Suppressor macrophage (primary cell): ENCODE results near the gene DHRS9.
"Not testable (repeated sequence)": the region's sequence is repeated elsewhere in the genome, so short reads cannot be mapped to it uniquely, and the experiment has no call there.

ENCODE experiments used
- DNase-seq, 4 experiments: peaks; one replicate each; pipeline ENCODE4 v3.0.0-alpha.2; 2020 to 2022

DHRS9 gene

DNA sequence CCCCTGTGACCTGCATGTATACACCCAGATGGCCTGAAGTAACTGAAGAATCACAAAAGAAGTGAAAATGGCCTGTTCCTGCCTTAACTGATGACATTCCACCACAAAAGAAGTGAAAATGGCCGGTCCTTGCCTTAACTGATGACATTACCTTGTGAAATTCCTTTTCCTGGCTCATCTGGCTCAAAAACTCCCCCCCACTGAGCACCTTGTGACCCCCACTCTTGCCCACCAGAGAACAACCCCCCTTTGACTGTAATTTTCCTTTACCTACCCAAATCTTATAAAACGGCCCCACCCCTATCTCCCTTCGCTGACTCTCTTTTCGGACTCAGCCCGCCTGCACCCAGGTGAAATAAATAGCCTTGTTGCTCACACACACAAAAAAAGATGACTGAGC lies 67.1 kb downstream of the DHRS9 start:
- DNase-seq: not testable (repeated sequence)

DNA sequence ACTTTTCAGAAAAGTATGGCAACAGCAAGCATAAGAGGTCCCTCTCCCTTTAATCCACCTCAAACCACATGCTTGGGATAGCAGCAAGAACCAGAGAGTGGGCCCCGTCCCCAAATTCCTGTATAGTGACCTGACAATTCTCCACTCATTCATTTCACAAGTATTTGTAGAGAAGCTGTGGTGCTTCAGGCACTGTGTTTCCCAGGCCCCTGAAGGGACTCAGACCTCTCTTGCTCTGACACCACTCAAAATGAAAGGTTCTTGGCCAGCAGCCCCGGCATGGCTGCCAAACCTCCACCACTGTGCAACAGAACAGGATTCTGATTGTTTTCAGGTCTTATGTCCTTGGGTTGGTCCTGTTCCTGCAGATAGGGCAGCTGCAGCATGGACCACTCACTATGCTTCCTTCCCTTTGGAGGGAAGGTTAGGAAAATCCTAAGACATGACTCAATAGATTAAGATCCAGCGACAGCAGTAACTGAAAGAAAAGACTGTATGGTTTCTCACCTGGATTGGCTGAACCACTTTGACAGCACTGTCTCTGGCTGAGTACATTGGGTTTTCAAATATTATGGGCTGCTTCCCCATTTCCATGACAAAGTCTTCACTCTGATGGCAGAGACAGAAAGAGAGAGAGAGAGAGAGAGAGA lies 67.6 kb downstream of the DHRS9 start:
- no peak for DNase-seq

DNA sequence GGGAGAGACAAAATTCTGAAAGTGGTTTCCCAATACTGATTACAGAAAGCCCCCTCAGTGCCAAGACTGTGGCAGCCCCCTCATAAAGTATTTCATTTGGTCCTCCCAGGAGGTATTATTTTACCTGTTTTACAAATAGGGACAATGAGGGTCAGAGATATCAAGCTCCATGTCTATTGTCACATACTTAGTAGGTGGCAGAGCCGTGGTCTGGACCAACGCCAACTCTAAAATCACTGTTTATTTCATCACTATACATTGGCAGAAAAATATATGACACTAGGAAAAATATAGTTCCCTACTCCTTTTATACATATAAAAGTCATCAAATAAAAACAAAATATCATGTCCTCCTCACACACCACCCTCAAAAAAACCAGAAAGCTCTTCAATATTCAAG lies 68.6 kb downstream of the DHRS9 start:
- peak in 1 of 4 experiments; percentile 33 for DNase-seq

DNA sequence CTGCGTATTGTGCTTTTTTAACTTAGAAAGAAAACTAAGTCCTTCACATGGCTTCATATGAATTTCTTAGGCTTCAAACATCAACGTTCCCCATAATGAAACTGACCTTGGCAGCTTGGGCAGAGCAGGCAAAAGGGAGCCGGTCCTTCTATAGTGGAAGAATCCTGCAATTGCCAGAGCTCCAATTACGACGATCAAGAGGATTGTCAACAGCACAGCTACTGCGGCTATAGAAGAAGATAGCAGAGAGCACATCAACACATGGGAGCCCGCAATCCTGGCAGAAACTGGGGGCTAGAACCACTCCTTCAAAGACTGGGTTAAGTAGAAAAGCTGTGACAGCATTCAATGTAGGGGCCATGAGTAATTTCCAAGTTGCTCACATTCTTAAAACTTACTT lies 69.8 kb downstream of the DHRS9 start:
- no peak for DNase-seq

DNA sequence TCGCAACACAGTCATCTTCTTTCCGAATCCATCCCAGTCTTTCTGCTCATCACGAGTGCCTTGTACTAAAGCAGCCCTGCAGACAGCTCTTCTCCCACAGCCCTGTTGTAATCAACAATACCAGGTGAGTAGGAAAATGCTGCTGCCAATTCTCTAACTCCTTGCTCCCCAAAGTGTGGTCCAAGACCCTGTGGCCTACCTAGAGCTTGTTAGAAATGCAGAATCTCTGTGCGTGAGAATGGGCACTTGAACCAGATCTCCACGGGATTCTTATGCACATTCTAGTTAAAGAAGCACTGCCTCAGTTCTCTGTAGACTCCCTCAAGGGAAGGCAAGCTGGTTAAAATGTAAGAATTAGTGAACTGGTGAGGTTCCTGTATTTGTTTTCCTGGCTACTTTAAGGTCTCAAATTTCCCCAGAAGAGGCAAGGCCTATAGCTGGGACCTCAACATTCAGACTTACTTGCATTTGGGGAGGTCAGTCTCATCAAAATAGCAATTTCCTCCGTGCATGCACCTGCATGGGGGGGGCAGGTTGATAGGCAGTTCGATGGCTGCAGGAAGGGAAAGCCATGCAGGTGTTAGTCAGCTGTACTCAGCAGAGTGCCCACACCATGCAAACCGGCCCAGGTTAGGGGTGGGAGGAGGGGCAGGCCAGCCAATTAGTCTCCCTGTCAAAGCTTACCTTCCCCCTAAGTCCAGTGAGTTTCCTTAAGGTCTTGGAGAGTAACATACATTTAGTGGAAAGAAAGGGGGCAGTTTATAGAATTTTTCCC lies 70.8 kb downstream of the DHRS9 start:
- no peak for DNase-seq

DNA sequence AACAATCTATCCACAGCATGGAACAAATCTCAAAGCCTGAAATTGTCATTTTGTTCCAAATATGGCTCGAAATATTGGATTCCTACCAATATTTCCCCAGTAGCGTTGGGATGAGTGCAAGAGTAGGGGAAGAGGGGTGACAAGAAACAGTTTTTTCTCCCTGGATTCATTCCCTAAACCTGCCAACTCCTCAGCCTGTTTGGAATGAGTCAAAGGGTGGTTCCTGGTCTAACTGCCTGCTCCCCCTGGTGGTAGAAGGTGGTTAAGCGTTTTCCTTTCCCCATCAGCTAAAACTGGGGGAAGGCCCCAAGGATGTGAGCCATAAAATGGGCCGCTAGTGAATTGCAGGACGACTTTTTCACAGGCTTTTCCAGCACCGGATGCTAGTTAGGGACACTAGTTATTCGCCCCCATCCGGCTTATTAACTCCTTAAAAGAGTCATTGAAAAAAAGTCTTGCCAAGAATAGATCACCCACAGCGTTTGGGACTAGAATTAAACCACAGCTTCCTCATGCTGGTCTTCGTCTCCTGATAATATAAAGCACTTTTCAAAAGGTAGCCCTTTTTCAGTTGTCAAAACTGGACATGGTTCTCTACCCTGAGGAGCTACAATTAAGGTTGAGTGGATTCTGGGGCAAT lies 72.5 kb downstream of the DHRS9 start:
- peak; percentile 69 to 85 (median 81) for DNase-seq

DNA sequence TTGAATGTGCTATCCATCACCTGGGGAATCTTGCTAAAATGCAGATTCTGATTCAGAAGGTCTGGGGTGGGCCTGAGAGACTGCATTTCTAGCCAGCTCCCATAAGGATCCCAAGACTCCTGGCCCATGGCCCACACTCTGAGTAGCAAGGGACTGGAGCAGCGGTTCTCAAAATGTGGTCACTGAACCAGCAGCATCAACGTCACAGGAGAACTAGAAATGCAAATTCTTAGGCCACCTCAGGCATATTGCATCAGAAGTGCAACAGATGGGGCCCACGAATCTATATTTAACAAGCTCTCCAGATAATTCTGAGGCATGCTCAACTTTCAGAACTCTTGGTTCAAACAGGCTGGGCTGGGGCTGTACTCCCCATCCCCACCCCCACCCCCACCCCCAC lies 74.6 kb downstream of the DHRS9 start:
- no peak for DNase-seq
